DND-41 (cell line): ENCODE measurements around the gene NRCAM.

Source experiments
- ATAC-seq: fragments of 200-7000 bp; cut with Tn5 transposase; 3 replicates; pipeline ENCODE4 v1.9.1; 2021; ENCODE audit warnings: low read depth; ENCODE audit not compliant: insufficient read depth
- DNase-seq: peaks from one replicate; pipeline ENCODE4 v3.0.0-alpha.2; 2020
- H2AFZ ChIP-seq: 2 replicates; pipeline ENCODE4 v1.6.0; 2012; ENCODE audit warnings: low read depth, low read length
- H3K27ac ChIP-seq: 2 replicates; pipeline ENCODE4 v1.5.1; 2012; ENCODE audit warnings: low read length, inconsistent platforms
- H3K27me3 ChIP-seq: fragments of 200-600 bp; sonication (generic); 2 replicates; pipeline ENCODE4 v1.6.0; 2012; ENCODE audit warnings: low read length, mild to moderate bottlenecking, inconsistent platforms; ENCODE audit not compliant: insufficient read depth, poor library complexity
- H3K36me3 ChIP-seq: 2 replicates; pipeline ENCODE4 v1.5.1; 2012; ENCODE audit warnings: low read length, inconsistent platforms; ENCODE audit not compliant: insufficient read depth
- H3K4me1 ChIP-seq: 2 replicates; pipeline ENCODE4 v1.5.1; 2012; ENCODE audit warnings: mild to moderate bottlenecking, low read length; ENCODE audit not compliant: insufficient read depth
- H3K4me2 ChIP-seq: 2 replicates; pipeline ENCODE4 v1.6.0; 2012; ENCODE audit warnings: mild to moderate bottlenecking, moderate library complexity, low read length, inconsistent platforms; ENCODE audit not compliant: insufficient read depth
- H3K4me3 ChIP-seq, 2 experiments: fragments of 200-600 bp in 1 of 2; shearing (Covaris generic) in 1 of 2; 2 replicates each; pipeline ENCODE4 v1.5.1; 2012 to 2016; ENCODE audit warnings: inconsistent platforms in 2 of 2, low read length in 2 of 2, mild to moderate bottlenecking in 2 of 2, low read depth in 1 of 2, moderate library complexity in 1 of 2
- H3K79me2 ChIP-seq: 2 replicates; pipeline ENCODE4 v1.6.0; 2012; ENCODE audit warnings: low read length, inconsistent platforms; ENCODE audit not compliant: insufficient read depth
- H3K9ac ChIP-seq: 2 replicates; pipeline ENCODE4 v1.6.0; 2012; ENCODE audit warnings: low read depth, mild to moderate bottlenecking, inconsistent platforms, low read length, moderate library complexity
- H3K9me3 ChIP-seq: 2 replicates; pipeline ENCODE4 v1.5.1; 2012; ENCODE audit warnings: low read length, moderate library complexity, mild to moderate bottlenecking, inconsistent platforms; ENCODE audit not compliant: insufficient read depth, severe bottlenecking
- H4K20me1 ChIP-seq: 2 replicates; pipeline ENCODE4 v1.6.0; 2012; ENCODE audit warnings: low read length; ENCODE audit not compliant: insufficient read depth
- CTCF ChIP-seq: IDR thresholded peaks from 2 replicates; pipeline ENCODE4 v1.5.1; 2012; ENCODE audit warnings: borderline replicate concordance, low read length, moderate library complexity, mild to moderate bottlenecking; ENCODE audit not compliant: poor library complexity, severe bottlenecking; ENCODE audit errors: extremely low read depth
- EZH2 ChIP-seq: IDR thresholded peaks from 3 replicates; pipeline ENCODE4 v1.6.1; 2012; ENCODE audit warnings: borderline replicate concordance, low read depth, mild to moderate bottlenecking, moderate library complexity, low read length, inconsistent platforms; ENCODE audit not compliant: severe bottlenecking

Gene NRCAM

GRCh38 chr7:108459922-108460551 is 3.8 kb upstream of the NRCAM start:
- peak; percentile 61; the same call in 1 of the 3 replicates for ATAC-seq
- Histone ChIP-seq H3K9me3 (no peaks in the 10 kb centered on the region), H3K79me2 (no peaks in the 10 kb centered on the region), H3K4me3 (no peak overlapping the region), H3K27me3 (no peaks in the 10 kb centered on the region), H3K27ac (no peak overlapping the region), H3K9ac (no peak overlapping the region), H3K4me1 (peaks cover 11% of the 10 kb centered on the region), H3K36me3 (no peaks in the 10 kb centered on the region), H2AFZ (no peak overlapping the region), H4K20me1 (no peaks in the 10 kb centered on the region), H3K4me2 (no peak overlapping the region)
- no peak for DNase-seq
- TF ChIP-seq CTCF (peak; percentile 59), EZH2 (no peak)

GRCh38 chr7:108457871-108458270 is 1.6 kb upstream of the NRCAM start:
- H3K27ac ChIP-seq = no peak overlapping the region
- no peaks in the 10 kb centered on the region for H3K9me3 ChIP-seq
- no peak overlapping the region for H2AFZ ChIP-seq
- DNase-seq (no peak), ATAC-seq (no peak)
- no peak overlapping the region for H3K9ac ChIP-seq
- no peak overlapping the region for H3K4me3 ChIP-seq
- no peaks in the 10 kb centered on the region for H3K36me3 ChIP-seq
- no peaks in the 10 kb centered on the region for H3K27me3 ChIP-seq
- H3K79me2 ChIP-seq = no peaks in the 10 kb centered on the region
- no peaks in the 10 kb centered on the region for H4K20me1 ChIP-seq
- TF ChIP-seq EZH2 (no peak), CTCF (no peak)
- H3K4me2 ChIP-seq = no peak overlapping the region
- H3K4me1 ChIP-seq = no peaks in the 10 kb centered on the region

- H3K4me3 ChIP-seq = no peak overlapping the region
- no peaks in the 10 kb centered on the region for H3K4me1 ChIP-seq
- DNase-seq (no peak), ATAC-seq (no peak)
- H3K9ac ChIP-seq = no peak overlapping the region
- no peaks in the 10 kb centered on the region for H3K36me3 ChIP-seq
- no peaks in the 10 kb centered on the region for H4K20me1 ChIP-seq
- H3K27ac ChIP-seq = no peak overlapping the region
- H3K9me3 ChIP-seq = no peaks in the 10 kb centered on the region
- TF ChIP-seq CTCF (no peak), EZH2 (no peak)
- H3K27me3 ChIP-seq = no peaks in the 10 kb centered on the region
- no peak overlapping the region for H3K4me2 ChIP-seq
- H3K79me2 ChIP-seq = no peaks in the 10 kb centered on the region
- no peak overlapping the region for H2AFZ ChIP-seq
Observed at GRCh38 chr7:108456845-108457540, 757 bp upstream of the NRCAM start.
